Measurements from ENCODE around the gene NFIA.
"Not testable (repeated sequence)": the region's sequence is repeated elsewhere in the genome, so short reads cannot be mapped to it uniquely, and the experiment has no call there.

NFIA gene

GRCh38 chr1:61447106-61447967, 365.0 kb downstream of the NFIA start:
- no peak for DNase-seq

GRCh38 chr1:61447968-61448430, 365.6 kb downstream of the NFIA start:
- no peak for DNase-seq

- DNase-seq: no peak
Measured at GRCh38 chr1:61448914-61449313, 366.6 kb downstream of the NFIA start.

- DNase-seq: no peak
Measured at GRCh38 chr1:61449410-61449809, 367.0 kb downstream of the NFIA start.

GRCh38 chr1:61450454-61450853, 368.1 kb downstream of the NFIA start:
- peak; percentile 14 for DNase-seq

GRCh38 chr1:61450872-61451571, 368.7 kb downstream of the NFIA start:
- peak; percentile 14 for DNase-seq

GRCh38 chr1:61451572-61451968, 369.2 kb downstream of the NFIA start:
- DNase-seq: no peak

- no peak for DNase-seq
Measured at GRCh38 chr1:61452176-61453035, 370.0 kb downstream of the NFIA start.

GRCh38 chr1:61453111-61453961, 371.0 kb downstream of the NFIA start:
- peak; percentile 92 for DNase-seq

GRCh38 chr1:61455400-61455799, 373.0 kb downstream of the NFIA start:
- DNase-seq: no peak

GRCh38 chr1:61457526-61458040, 375.2 kb downstream of the NFIA start:
- DNase-seq: peak; percentile 35

- DNase-seq: no peak
Measured at GRCh38 chr1:61459345-61459744, 377.0 kb downstream of the NFIA start.

GRCh38 chr1:61460191-61460590, 377.8 kb downstream of the NFIA start:
- no peak for DNase-seq

GRCh38 chr1:61461406-61462384, 379.3 kb downstream of the NFIA start:
- peak; percentile 23 for DNase-seq

- DNase-seq: no peak
Measured at GRCh38 chr1:61462628-61463027, 380.3 kb downstream of the NFIA start.

- DNase-seq: no peak
Measured at GRCh38 chr1:61463220-61463619, 380.9 kb downstream of the NFIA start.

GRCh38 chr1:61467836-61468235, 385.5 kb downstream of the NFIA start:
- not testable (repeated sequence) for DNase-seq

- no peak for DNase-seq
Measured at GRCh38 chr1:61469365-61469764, 387.0 kb downstream of the NFIA start.

- DNase-seq: no peak
Measured at GRCh38 chr1:61472876-61473275, 390.5 kb downstream of the NFIA start.

- no peak for DNase-seq
Measured at GRCh38 chr1:61474269-61474817, 392.0 kb downstream of the NFIA start.
